HG02840 (cell line): ENCODE results near the gene STPG4.
"Not testable (repeated sequence)": the region's sequence is repeated elsewhere in the genome, so short reads cannot be mapped to it uniquely, and the experiment has no call there.

ENCODE experiments used
- ATAC-seq: cut with Tn5 transposase; IDR thresholded peaks from one replicate; pipeline ENCODE4 v1.9.1; 2021; ENCODE audit warnings: mild to moderate bottlenecking, moderate library complexity, moderate number of reproducible peaks; ENCODE audit not compliant: unreplicated experiment, low FRiP score

Gene STPG4, protein sequence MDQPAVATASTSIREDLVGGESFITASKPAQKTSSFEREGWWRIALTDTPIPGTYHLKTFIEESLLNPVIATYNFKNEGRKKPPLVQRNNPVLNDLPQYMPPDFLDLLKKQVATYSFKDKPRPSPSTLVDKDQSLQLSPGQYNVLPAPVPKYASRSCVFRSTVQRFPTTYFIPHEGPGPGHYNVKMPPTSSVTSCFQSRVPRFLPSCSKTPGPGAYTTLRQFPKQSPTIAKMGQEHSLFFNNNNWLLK

GRCh38 chr2:47155091-47155876 is at the start of gene STPG4:
Gene STPG4 (minus strand): TSS chr2:47155308. CDS start chr2:47155251, 57 bp downstream.
- no peak for ATAC-seq

DNA sequence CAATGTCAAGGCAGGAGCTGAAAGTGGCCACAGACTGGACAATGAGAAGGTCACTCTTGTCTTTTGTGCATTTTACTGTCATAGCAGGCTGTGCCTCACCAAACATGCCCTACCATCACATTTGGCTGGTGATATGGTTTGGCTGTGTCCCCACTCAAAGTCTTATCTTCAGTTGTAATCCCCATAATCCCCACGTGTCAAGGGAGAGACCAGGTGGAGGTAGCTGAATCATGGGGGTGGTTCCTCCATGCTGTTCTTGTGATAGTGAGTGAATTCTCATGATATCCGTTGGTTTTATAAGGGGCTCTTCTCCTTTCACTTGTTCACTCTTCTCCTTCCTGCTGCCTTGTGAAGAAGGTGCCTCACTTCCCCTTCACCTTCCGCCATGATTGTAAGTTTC is 49.6 kb upstream of the STPG4 start:
- no peak for ATAC-seq

DNA sequence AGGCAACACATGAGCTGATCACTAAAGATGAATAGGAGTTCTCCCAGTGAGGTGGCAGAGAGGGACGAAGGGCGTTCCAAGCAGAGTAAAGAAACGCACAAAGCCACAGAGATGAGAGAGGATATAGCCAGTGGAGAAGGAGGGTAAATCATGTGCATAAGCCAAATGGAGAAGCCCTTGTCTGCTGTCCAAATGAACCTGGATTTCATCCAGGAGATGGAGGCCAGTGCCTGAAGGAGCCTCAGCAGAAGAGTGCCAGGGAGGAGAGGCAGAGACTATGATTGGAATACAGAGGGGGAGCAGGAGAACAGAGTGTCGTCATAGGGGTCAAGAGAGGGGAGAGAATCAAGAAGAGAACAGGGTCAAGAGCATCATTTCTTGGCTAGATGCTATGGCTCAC is 48.9 kb upstream of the STPG4 start:
- ATAC-seq = no peak

- ATAC-seq = no peak
Observed at GRCh38 chr2:47201224-47201623, 46.1 kb upstream of the STPG4 start.

GRCh38 chr2:47198985-47199451 is 43.9 kb upstream of the STPG4 start:
- ATAC-seq = no peak

GRCh38 chr2:47196499-47196898 is 41.4 kb upstream of the STPG4 start:
- no peak for ATAC-seq

DNA sequence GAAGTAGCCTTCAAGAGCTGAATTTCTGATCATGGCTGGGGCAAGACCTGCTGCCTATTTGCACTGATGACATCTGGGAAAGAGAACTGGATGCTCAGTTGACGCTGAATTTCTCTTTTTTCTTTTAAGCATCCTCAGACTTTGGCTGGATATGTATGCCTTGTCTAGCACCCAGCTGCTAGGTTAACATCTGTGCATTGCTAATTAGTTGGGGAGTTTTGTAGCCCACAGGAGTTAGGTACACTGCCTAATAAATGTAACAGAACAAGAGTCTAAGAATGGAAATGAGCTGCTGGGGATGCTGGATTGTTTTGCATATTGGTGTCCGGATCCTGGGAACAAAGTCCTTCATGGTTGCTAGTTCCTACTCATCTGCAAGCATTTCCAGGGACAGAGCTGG is 40.9 kb upstream of the STPG4 start:
- no peak for ATAC-seq

DNA sequence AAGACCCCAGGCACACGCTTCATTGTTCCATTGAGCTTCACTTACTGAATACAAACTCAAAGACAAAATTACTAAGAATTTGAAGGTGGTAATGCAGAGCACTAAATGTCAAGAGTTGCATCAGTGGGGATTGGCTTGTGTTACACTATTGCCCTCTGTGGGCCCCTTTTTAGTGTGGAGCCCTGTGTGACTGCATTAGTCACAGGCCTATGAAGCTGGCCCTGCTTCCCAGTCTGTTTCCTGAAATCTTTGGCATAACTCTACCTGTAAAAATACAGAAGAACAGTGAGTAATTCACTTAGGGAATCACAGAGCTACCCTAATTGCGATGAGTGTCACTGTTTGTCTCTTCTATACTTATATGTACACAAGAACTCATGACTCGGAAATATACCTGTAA is 40.0 kb upstream of the STPG4 start:
- no peak for ATAC-seq

GRCh38 chr2:47194410-47194809 is 39.3 kb upstream of the STPG4 start:
- ATAC-seq = no peak

DNA sequence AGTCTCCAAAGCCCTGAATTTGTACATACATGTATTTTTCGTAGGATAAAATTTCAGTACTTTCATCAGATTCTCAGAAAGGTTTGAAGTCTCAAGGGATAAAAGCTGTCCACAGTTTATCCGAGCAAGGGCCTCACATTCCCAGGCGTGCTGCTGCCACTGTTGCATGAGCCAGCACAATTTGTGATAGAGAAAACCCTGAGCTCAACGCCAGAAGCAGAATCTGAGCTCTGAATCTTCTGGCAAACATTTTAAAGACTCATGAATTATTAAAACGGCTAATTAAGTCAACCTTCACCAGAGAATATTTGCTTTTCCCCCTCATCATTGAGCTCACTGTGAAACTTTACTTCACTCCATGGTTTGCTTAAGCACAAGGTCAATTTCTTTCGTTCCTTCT is 38.5 kb upstream of the STPG4 start:
- ATAC-seq = no peak

DNA sequence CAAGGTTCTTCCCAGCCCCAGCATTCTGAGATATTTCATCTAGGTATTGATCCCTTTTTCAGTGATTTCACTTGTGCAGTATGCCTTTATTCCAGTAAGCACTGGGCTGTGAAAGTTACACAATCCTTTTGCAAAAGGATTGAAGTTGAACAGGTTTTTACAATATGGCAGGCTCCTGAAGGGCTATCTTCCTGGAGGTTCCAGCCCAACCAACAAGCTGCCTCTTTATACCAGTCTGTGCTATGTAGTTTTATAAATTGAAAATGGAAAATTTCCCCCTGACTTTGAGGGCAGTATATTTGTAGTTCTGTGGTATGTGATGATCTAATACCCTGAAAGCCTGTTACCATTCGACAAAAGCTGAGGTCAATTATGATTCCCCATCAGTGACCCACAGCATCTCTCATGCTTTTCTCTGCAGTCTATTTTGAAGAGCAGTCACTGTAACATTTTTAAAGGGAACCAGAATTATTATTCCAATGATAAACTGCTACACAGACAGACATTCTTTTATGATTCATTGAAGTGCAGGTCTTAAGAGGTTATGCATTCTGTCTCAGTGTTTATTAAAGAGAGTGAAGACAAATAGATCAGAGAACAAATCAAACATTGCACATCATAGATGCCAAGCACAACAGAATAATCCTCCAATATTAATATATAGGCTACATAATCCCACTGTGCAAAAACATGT is 35.2 kb upstream of the STPG4 start:
- ATAC-seq = no peak

GRCh38 chr2:47189635-47190034 is 34.5 kb upstream of the STPG4 start:
- no peak for ATAC-seq

DNA sequence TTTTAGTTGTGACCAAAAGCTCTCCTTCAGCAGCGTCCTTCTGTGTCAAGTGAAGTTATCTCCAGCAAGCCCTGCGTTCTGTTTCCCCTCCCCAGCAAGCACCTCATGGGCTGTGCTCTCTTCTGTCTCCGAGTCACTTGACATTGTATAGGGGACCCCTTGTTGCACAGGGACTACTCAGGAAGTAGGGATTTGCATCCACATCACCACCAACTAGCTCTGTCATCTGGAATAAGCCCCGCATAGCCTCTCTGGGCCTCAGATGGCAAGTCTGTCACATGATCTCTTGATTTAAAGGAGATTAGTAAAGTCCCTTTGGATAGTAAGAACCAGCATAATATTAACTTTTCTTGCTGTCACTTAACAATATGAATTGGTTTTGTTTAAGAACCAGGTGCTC is 32.0 kb upstream of the STPG4 start:
- ATAC-seq = no peak

DNA sequence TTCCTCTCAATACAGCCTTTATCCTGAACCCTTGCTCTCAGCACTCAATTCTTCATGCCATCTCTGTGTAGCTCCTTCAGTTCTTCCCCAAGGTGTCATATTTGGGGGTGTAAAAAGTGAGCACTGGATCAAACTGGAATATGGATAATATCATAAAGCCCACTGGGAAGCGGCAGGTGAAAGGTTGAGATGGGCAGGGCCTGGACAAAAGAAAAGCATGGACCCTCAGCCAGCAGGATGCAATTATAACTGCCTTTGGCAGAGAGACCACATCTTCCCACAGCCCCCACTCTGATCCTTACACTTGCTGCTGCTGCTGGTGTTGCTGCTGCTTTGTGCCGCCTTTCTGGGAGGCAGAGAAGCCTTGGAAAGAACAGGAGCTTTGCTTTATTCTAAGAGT is 31.2 kb upstream of the STPG4 start:
- no peak for ATAC-seq

GRCh38 chr2:47185098-47185497 is 30.0 kb upstream of the STPG4 start:
- not testable (repeated sequence) for ATAC-seq

DNA sequence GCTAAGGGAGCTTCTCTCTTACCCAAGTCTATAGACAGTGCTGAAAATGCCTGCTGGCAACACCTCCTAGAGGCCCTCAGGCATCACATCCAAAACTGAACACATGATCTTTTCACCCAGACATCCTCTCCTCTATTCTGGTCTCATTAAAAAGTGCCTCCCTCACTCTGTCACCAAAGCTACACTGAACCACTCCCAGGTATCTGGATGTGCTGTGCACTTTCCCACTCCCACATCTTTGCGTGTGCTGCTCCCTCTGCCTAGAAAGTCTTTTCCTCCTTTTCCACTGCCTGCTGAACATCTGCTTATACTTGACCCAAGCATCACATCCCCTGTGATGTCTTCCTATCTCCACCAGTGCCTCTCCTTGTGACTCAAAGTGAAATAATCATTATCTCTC is 26.1 kb upstream of the STPG4 start:
- ATAC-seq = no peak

GRCh38 chr2:47180531-47180930 is 25.4 kb upstream of the STPG4 start:
- ATAC-seq = no peak

- ATAC-seq = no peak
Observed at GRCh38 chr2:47179388-47179787, 24.3 kb upstream of the STPG4 start.

DNA sequence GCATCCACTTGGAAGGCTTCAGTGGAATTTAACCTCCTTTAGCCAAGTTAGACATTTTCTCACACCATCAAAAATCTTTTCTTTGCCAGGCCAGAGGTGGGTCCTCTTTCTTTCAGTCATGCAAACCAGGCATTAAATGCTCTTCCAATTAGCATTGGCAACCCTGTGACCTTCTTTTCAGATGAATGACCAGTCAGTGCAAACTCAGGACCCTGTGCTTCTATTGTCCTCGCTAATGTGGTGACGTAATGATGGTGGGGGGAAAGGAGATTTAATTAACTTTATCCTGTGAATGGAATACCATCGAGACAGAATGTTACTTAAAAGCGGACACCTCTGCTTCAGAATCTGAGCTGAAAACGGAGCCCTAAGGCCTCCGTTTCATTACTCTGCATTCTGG is 23.2 kb upstream of the STPG4 start:
- ATAC-seq = no peak

GRCh38 chr2:47177043-47177565 is 22.0 kb upstream of the STPG4 start:
- no peak for ATAC-seq

GRCh38 chr2:47174733-47175361 is 19.7 kb upstream of the STPG4 start:
- ATAC-seq = no peak
